GM18526 (cell line): ENCODE data around the gene TPM1.

Experiments
- POLR2A ChIP-seq: IDR thresholded peaks from 3 replicates; pipeline ENCODE4 v1.6.1; 2011; ENCODE audit not compliant: insufficient read length; ENCODE audit errors: extremely low read depth

TPM1 gene

DNA sequence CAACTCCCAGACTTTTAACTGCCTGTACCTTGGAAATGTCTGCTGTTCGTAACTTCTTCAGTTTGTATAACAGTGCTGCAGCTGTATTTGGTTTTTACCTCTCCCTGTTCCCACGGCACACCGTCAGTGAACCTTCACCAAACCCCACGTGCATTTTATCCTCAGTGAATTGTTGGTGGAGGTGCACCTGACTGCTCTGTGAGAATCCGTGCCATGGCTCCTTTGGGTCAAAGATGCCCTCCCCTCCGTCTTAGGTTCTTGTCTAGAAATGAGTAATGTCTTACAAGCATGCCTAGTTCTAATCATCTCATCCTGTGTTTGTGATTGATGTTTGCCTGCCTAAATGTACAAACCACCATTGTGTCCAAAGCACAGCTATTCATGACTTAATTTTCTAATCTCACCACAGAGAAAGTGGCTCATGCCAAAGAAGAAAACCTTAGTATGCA, 28.2 kb downstream of the TPM1 start:
- TF ChIP-seq POLR2A, result no peak

DNA sequence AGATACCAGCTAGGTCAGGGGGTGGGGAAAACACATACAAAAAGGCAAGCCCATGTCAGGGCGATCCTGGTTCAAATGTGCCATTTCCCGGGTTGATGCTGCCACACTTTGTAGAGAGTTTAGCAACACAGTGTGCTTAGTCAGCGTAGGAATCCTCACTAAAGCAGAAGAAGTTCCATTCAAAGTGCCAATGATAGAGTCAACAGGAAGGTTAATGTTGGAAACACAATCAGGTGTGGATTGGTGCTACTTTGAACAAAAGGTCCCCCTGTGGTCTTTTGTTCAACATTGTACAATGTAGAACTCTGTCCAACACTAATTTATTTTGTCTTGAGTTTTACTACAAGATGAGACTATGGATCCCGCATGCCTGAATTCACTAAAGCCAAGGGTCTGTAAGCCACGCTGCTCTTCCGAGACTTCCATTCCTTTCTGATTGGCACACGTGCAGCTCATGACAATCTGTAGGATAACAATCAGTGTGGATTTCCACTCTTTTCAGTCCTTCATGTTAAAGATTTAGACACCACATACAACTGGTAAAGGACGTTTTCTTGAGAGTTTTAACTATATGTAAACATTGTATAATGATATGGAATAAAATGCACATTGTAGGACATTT, 28.9 kb downstream of the TPM1 start:
- no peak for TF ChIP-seq POLR2A

DNA sequence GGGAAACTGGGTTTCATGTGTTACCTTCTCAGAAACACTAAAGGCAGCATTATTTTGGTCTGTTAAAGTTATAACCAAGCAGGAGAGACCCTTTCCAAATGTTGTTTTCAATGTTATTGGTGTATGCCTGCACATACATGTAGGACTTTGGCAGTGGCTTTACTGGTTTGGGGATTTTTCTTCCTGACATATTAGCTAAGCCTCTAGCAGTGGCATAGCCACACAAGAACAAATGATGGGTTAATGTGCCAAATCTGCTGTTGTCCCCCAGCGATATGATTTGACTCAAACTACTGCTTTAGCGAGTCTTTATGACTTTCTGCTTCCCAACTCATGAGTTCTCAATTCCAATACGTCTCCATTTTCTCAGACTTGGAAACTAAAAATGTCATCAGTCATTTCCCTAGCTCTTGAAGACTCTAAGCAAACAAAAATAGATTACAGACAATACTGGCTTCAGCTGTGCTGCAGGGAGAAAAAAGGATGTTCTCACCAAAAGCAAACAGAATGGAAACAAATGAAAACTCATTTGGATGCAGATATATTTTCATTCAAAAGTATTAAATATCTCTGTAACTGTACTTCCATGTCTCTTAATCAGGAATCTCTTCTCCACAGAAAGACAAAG, 29.6 kb downstream of the TPM1 start:
- TF ChIP-seq POLR2A, result no peak

DNA sequence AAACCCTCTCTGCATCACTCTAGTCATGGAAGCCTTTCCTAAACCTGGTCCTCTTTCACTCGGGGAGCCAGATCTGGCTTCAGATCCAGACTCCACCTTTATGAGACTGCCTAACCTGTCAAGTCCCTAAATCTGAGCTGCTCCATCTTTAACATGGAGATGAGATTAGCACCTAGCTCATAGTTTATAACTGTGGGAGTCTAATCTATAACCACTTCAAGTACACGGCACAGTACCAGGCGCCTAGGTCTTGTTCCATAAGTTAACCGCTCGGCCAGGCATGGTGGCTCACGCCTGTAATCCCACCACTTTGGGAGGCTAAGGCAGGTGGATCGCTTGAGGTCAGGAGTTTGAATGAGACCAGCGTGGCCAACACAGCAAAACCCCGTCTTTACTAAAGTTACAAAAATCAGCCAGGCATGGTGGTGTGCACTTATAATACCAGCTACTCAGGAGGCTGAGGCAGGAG, 30.3 kb downstream of the TPM1 start:
- TF ChIP-seq POLR2A, result no peak

DNA sequence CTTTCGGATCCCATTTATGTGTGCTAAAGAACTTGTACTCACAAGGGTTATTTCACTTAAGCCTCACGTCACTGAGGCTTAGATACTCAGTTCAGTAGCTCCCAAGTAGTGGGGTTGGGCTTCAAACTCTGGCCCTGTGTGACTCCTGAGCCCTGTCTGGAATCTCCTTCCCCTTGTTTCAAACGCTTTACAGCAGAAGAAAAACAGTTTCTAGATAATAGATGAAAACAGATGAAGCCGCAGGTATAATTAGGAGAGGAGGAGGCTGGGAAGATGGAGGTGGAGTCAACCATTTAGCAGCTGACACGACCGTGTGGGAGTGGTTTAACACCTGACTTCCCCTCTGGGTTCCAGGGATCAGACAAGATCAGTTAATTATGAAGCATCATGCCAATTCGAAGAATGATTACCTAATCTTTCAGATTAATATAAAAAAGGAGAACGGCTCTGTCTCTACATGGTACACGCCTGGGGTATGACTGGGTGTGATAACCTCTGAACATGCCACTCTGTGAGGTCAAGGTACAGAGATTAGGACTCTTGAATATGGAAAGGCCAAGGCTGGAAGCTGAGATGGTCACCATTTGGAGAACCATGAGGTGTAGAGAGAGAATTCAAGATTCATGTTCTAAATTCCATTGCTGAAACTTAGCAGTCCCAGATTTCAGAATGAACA, 31.1 kb downstream of the TPM1 start:
- TF ChIP-seq POLR2A, result no peak

DNA sequence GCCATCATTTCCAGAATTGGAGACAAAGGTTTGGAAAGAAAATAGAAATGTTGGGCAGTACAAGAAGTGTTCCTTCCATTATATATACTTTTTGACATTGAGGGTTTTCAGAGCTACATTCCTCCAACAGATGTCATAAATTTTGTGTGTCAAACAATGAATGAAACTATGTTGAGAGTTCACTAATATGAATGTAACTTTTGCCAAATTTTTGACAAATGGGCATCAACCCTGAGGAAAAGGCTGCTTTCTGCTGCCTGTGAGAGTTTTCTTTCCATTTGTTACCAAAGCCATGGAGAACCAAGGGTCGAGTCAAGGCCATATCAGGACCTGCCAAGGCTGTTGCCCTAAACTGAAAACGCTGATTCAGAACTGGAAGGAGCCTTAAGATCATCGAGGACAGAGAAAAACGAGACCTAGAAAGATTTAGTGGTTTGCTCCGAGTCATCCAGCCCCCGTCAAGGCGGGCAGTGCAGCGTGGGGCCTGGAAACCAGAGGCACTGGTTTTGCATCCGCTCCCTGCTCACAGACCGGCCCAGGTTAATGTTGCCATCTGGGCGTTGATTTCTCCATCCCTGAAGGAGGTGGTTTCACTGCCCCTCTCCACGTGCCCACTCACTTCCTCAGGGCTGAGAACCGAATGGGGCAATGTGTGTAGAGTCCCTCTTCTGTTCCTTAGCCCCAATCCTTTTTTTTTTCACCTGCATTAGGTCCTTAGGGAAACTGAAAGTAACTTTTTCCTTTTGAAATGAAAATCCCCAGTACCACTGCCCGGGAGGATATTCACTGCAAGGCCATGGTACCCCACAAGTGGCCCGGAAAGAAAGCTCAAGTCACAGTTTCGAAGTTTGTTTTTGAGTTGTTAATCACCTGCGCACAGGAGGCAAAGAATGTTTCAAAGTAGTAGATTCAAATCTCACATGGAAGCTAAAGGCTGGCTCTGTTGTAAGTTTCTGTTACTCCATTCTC, 32.8 kb downstream of the TPM1 start:
- TF ChIP-seq POLR2A, result no peak

DNA sequence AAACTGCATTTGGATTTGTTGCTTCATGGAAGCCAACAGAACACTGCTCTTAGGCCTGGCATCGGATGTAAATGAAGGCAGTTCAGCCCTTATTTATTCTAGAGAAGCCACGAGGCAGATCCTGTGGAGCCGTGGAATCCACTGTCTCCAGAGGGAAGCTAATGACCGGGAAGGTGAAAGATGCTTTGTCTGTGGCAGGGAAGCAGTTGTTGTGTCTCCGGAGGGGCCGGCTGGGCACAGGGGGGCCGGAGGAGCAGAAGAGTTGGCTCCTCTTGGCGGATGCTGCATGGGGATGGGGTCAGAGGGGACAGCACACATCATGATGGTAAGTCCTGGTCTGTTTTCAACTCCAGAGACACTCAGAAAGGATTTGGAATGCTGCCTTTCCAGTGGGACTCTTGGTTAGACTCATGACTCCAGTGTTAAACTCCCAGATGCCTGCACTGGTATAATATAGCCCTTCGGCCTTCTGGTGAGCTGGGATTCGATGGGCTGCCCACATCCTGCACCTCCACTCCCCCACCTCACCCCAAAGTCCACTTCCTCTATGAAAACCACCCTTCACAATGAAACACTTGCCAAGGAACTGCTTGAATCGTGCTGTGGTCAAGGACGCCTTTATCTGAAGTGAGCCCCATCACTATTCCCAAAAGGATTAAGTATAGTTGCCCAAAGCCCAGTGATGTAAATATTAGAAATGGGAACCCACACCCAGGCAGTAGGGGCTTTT, 33.6 kb downstream of the TPM1 start:
- TF ChIP-seq POLR2A, result no peak

DNA sequence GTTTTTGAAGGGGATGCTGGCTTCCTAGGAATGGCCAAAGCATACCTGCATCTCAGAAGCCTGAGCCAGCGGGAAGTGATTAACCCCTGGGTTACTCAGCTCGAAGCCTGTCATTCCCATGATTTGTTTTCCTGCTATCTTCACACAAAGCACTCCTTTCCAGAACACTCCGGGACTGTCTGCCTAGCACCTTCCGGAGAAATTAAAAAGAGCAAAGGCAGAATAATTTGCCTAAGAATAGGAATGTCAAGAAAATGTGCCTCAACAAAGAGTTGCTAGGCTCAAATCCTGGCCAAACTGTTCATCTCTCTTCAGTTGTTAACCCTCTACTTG, 34.1 kb downstream of the TPM1 start:
- no peak for TF ChIP-seq POLR2A

DNA sequence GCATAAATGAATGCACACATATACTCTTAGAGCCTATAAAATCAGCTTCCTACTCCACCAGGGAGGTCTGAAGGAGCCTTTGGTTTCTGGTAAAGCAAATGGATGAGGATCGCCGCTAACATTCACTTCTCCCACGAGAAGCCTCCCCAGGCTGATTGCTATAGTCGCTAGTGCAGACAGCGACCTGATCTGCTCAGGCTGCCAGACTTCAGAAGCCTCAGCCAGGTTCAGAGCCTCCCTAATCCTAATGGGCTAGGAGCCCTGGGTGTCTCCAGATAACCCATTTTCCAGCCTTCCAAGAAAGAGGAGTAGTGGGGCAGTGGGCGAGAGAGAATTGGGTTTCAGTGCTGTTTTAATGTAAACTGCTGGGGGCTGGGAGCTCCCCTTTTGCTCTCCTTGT, 35.4 kb downstream of the TPM1 start:
- TF ChIP-seq POLR2A, result no peak

DNA sequence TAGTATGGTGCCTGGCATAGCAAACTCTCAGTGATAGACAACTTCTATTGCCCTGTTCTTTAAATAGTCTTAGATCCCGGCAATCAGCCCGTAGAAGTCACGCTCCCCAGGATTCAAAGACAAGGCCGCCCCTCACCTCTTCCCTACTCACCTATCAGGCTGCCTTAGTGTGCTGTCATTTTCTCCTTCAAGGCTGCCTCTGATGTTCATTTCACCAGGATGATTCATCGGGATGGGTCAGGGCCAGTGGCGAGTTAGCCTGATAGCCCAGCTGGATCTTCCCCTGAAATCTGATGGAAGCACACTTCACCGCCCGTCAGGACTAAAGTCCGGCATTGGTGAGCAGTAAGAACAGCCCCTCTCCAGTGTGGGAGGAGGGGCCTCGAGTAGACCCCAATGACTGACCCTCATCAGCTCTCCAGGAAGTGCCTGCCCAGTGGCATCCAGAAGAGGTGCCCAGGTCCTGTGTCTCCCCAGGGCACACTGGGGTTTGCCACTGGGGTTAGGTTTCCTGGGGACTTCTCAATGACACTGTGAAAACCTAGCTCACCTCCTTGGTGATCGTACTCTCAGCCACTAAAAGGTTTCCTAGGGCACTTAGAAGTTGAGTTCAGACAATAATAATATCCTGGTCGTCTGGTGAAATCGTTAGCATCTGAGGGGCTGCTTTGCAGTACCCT, 37.5 kb downstream of the TPM1 start:
- no peak for TF ChIP-seq POLR2A

DNA sequence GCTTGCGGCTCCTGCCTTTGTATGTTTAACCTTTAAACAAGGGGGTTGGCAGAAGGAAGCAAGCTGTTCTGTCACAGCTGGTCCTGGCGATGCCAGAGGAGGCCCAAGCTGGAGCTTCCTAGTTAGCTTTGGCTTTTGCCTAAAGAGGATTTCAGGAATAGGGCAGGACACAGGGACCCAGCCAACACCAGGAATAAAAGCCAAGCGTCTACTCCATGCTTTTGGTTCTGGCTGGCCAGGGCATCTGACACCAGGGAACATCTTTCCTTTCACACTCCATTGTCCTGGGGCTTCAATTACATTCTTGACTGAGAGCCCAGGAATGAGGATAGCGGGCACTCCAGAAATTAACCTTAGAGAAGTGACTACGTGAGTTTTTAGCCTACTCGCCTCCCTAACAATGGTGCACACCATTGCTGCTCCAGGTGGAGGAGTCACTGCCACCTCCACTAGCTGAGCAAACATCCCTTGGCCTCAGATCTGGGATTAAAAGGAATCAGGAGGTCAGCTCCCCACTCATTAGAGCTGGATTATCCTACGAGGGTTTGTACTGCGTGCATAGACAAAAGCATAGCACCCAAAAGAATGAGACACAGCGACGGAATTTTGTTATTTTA, 38.2 kb downstream of the TPM1 start:
- no peak for TF ChIP-seq POLR2A

DNA sequence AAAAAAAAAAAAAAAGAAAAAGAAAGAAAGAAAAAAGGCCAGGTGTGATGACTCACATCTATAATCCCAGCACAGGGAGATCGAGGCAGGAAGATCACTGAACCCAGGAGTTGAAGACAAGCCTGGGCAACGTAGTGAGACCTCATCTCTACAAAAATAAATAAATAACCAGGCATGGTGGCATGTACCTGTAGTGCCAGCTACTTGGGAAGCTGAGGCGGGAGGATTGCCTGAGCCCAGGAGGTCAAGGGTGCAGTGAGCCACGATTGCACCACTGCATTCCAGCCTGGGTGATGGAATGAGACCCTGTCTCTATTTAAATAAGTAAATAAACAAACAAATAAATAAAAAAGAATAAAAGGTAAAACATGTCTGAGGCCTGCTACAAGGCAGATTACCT, 39.8 kb downstream of the TPM1 start:
- TF ChIP-seq POLR2A, result no peak

DNA sequence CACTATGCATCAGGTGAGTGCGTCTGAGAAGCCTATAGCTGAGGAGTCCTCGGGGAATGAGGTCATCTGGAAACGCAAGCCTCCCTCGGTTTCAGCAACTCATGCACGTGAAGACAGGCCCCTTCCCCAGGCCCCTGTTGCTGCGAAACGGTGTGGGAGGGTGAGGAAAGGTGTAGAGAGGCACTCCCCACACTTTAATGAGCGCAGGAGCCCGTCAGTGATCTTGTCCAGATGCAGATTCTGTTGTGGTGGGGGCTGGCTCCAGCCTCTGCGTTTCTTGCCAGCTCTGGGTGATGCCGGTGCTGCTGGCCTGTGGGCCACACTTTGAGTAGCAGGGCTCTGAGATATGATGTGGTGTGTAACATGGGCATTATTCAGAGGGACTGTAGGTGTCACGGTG, 40.5 kb downstream of the TPM1 start:
- no peak for TF ChIP-seq POLR2A

DNA sequence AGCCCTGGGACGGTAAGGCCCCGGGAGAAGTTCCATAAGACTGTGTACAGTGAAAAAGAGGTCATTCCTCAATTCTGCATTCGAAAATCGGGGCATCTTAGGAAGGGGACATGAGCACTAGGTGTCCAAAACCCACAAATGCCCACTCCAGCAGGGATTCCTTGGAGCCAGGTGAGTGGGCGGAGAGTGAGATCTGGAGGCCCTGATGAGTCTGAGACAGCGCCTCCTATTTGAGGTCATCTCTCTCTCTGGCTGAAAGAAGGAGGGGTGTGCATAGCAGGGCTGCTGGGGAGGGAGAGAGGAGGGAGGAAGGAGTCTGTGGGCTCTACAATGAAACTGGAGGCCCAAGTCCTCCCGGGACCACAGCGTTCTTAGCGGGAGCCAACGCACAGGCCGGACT, 41.0 kb downstream of the TPM1 start:
- TF ChIP-seq POLR2A, result no peak
